ENCODE data around the gene ATAD3C.

The ATAD3C gene

GRCh38 chr1:1441002-1441888 is 8.2 kb upstream of the ATAD3C start (continued):
- no peak for TF ChIP-seq ZNF354C (tag by site-specific recombination; IDR thresholded peaks at IDR 0.05; ENCODE audit: borderline replicate concordance, low read depth)
- no peak for TF ChIP-seq ZNF18 (tag by site-specific recombination; IDR thresholded peaks at IDR 0.05)
- TF ChIP-seq ZNF561 (tag by site-specific recombination; IDR thresholded peaks at IDR 0.05; ENCODE audit: borderline replicate concordance), result no peak
- no peak for TF ChIP-seq ZNF549 (tag by site-specific recombination; IDR thresholded peaks at IDR 0.05)
- no peak for TF ChIP-seq ZNF548 (tag by site-specific recombination; IDR thresholded peaks at IDR 0.05)
- no peak for TF ChIP-seq ZNF558 (tag by site-specific recombination; IDR thresholded peaks at IDR 0.05)
- no peak for TF ChIP-seq ZNF776 (tag by site-specific recombination; IDR thresholded peaks at IDR 0.05; ENCODE audit: borderline replicate concordance)
- no peak for TF ChIP-seq ZNF830 (tag by site-specific recombination; IDR thresholded peaks at IDR 0.05; ENCODE audit: low read depth)
- TF ChIP-seq SCRT1 (tag by site-specific recombination; IDR thresholded peaks at IDR 0.05; ENCODE audit: borderline replicate concordance), result no peak
- TF ChIP-seq ZNF571 (tag by site-specific recombination; IDR thresholded peaks at IDR 0.05), result no peak
- no peak for TF ChIP-seq ZBTB26 (tag by site-specific recombination; optimal IDR thresholded peaks at IDR 0.05)
- TF ChIP-seq ZNF221 (tag by site-specific recombination; IDR thresholded peaks at IDR 0.05; ENCODE audit: borderline replicate concordance), result no peak
- no peak for TF ChIP-seq FEZF1 (tag by site-specific recombination; IDR thresholded peaks at IDR 0.05)
- no peak for TF ChIP-seq REST (tag by site-specific recombination; IDR thresholded peaks at IDR 0.05)
- TF ChIP-seq KLF9 (tag by site-specific recombination; IDR thresholded peaks at IDR 0.05; ENCODE audit: low read depth), result peak; percentile 75
- TF ChIP-seq YY2 (tag by site-specific recombination; IDR thresholded peaks at IDR 0.05), result 0 out of 2 replicates have a peak, but pooled peaks have one; percentile 24
- peak; percentile 85 for TF ChIP-seq BCL11A (tag by site-specific recombination; IDR thresholded peaks at IDR 0.05; ENCODE audit: low read depth)
- no peak for TF ChIP-seq MZF1 (tag by site-specific recombination; IDR thresholded peaks at IDR 0.05; ENCODE audit: borderline replicate concordance)
- no peak for TF ChIP-seq ZNF629 (tag by site-specific recombination; IDR thresholded peaks at IDR 0.05)
- no peak for TF ChIP-seq ZSCAN30 (tag by site-specific recombination; IDR thresholded peaks at IDR 0.05)
- TF ChIP-seq ZNF529 (tag by site-specific recombination; IDR thresholded peaks at IDR 0.05; ENCODE audit: insufficient replicate concordance), result no peak
- no peak for TF ChIP-seq PRDM10 (tag by site-specific recombination; IDR thresholded peaks at IDR 0.05)
- TF ChIP-seq ZNF654 (tag by site-specific recombination; IDR thresholded peaks at IDR 0.05; ENCODE audit: low read depth), result no peak
- TF ChIP-seq ZNF146 (tag by site-specific recombination; IDR thresholded peaks at IDR 0.05), result no peak
- TF ChIP-seq YY1 (tag by site-specific recombination; IDR thresholded peaks at IDR 0.05), result no peak
- TF ChIP-seq ZNF157 (tag by site-specific recombination; IDR thresholded peaks at IDR 0.05), result no peak

Data from HEK293 (cell line).